Fibroblast of skin of left biceps (primary cell): ENCODE data around the gene KCNK2.
"Not testable (repeated sequence)": the region's sequence is repeated elsewhere in the genome, so short reads cannot be mapped to it uniquely, and the experiment has no call there.

Experiments used
- DNase-seq, 2 experiments: peaks; one replicate each; pipeline ENCODE4 v3.0.0-alpha.2; 2013; ENCODE audit warnings: low read depth in 2 of 2

The KCNK2 gene

DNA sequence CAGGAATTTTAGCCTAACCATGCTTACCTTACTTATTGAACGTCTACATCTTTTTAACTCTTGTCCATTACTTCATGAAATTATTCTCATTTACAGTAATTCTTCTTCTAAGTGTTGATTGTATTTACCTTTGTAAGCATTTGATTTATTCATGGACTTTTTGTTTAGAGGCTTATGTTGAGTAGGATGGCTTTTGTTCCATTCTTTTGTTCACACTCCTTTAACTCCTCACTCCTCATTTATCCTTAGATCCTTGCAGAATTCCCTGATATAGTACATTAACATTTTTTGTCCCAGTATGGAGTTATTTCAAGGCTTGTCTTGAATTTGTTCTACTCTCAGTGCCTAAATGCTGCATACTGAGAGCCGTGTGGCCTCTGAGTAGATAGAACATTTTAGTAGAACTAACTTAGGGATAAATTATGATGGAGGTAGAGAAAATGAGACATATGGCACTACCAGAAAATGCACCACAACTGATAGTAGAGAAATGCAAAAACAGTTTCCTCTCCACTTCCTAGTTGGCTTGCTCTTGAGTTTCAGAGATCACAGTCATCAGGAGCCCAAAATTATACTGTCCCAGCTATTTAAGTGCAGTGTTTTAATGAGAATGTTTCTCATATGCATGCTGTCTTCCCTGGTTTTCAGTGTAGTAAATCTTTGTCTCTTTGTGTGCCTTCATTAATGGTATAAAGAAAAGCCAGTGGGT, 69.5 kb downstream of the KCNK2 start:
- no peak for DNase-seq

DNA sequence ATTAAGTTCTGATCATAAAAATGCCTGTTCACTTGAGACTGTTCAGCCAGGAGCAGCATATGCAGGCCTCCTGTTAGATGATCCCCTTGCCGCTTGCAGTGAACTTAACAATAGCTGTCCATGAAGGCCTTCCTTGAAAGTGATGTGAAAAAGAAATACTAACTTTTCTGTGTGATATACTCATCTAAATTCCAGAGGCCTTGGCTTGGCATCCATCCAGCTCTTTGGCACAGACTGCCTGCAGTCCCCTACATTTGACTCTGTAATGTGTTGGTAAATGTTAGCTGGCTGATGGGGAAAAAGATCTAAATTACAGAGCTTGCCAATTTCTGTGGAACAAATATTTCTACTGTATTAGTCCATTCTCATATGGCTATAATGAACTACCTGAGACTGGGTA, 73.7 kb downstream of the KCNK2 start:
- peak in 1 of 2 experiments; percentile 31 for DNase-seq

DNA sequence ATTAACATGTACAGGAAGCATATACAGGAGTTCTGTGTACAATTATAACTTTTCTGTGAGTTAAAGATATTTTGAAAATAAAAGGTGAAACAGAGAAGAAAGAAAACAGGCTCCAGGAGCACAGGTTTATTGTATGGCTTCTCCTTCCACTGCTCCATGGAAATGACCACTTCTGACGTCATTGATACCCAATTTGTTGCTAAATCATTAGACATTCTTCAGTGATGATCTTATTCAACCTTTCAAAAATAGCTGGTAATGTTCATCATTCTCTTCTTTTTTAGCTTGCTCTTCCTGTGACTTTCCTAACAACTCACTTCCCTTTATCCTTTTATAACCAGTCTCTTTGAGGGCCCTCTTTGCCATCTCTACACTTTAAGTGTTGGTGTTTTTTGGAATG, 77.8 kb downstream of the KCNK2 start:
- peak; percentile 20 to 26 for DNase-seq

DNA sequence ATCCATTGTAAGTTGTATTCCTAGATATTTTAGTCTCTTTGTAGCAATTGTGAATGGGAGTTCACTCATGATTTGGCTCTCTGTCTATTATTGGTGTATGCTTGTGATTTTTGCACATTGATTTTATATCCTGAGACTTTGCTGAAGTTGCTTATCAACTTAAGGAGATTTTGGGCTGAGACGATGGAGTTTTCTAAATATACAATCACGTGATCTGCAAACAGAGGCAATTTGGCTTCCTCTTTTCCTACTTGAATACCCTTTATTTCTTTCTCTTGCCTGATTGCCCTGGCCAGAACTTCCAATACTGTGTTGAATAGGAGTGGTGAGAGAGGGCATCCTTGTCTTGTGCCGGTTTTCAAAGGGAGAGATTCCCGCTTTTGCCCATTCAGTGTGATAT, 80.6 kb downstream of the KCNK2 start:
- not testable (repeated sequence) for DNase-seq

DNA sequence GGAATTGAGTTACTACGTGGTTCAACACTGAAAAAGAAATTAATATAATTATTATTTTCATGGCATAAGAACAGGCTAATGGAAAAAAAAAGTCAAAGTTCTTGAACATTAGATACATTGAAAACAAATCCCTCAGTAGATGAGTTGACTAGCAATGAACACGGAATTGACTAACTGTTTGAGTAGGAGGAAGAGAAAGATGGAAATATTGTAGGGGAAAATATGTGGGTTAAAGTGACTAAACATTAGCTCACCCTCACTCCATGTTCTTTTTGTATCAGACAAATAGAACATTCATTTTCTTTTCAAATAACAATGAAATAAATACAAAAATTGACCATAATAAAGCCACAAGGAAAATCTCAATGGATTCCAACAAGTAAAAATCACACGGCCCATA, 84.3 kb downstream of the KCNK2 start:
- no peak for DNase-seq

DNA sequence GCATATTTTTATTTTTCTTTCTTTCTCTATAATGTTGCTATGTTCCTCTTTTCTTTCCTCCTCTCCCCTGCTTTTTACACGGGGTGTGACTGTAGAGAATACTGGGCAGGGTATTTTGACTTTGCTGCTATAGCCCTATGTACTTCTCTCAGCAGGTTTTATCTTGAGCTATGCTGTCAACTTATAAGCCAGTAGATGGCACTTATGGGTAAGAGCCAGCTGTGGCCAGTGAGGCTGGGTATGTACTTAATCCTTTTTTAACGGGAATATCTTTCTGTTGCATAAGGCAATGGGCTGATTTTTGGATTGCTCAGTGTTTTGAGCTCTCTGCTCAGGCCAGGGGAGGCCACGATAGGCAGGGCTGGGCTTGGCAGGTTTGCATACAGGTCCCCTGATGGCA, 99.0 kb downstream of the KCNK2 start:
- DNase-seq = no peak

DNA sequence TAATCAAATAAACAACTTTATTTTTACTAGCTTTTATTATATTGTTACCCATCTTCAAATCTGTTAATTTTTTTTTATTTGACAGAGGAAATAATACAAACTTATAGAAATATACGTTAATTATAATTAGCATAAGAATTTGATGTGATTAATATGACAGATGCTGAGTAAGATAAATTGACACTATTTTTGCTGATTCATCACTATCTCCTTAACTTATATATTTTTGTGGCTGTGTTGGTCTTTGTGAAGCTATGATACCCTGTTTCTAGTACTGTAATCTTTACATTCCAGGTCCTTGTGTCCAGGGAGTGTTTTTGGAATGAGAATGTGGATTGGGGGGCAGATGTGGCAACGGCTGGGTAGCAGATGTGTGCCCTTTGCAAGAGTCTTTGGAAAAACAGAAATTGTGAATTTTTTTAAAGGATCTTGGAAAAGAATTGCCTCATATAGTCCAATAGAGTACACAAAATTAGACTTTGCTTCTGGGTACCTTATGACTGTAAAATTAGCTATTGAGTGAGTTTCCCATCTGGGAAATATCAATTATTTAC, 102.6 kb downstream of the KCNK2 start:
- DNase-seq = no peak

DNA sequence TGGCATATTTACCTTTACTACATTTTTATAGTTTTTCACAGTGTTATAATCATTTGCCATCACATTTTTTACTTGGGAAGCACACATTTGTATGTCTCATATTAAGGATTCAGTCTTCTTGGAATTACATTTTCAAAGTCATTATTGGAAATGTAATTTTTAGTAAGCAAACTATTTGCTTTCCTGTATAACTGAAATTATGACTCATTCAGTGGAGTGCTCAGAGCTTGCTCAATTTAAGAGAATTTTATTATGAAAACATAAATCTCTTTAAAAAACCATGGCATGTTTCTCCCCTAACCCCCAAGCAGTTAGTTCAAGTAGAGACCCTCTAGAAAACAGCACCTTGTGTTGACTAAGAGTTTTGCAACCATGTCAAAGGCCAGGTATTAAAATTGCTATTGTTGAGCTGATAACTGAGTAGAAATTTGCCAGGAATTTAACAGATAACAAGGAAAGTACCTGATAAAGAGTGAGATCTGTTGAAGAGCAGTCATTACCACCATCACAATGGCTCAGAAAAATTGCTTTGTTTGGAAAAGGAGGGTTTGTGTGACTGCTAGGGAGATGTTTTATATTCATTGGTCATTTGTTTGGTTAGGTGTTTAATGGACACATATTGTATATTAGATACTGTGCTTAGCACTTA, 105.9 kb downstream of the KCNK2 start:
- no peak for DNase-seq

DNA sequence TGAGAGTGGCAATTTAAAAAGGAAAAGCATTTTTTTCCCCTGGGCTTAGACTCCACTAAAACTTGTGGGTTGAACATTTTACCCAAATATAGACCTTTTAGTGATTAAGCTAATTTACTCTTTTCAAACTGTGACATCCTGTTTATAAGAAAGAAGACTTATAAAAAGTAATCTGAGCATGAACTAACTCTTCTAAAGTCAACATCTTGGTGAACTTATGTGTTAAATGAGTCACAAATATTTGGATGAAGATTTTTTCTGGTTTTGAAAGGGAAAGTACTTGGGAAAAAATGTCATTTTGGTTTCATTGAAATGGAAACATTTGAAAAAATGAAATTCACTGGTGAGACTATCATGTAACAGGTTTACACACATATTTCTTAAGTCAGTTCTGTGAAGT, 109.8 kb downstream of the KCNK2 start:
- DNase-seq = peak; percentile 64 to 67

DNA sequence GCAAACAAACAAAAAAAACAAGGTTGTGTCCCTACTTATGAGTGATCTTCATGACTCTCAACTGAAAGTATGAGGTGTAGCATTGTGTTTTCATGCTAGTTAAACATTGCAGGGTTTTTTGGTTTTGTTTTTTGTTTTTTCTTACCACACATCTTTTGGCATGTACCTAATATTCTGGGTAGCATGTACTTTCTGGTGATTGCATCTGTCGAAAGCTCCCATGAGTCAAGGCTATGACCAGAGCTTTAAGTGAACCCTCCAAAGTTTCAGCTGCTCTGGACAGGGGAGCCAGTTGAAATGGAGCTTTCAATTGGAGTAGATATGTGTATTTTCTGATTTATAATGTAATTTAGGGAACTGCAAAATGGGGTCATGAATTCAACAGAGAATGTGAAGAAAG, 115.5 kb downstream of the KCNK2 start:
- no peak for DNase-seq

DNA sequence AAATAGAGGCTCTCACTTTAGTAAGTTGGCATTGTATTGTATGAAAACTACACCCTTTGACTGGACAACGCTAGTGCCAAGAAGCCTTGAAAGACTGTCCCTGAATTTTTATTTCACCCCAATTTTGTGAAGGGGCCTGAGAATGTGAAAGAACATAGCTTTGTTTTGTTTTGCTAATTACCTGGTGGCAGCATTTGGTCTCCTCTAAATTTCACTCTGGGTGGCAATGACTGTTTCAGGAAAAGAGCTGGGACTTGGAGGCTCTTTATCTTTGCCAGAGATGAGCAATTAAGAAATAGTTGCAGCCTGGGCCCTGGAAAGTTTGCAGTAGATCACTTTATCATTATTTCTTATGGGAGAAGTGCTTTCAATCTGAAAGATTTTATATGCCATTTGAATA, 117.6 kb downstream of the KCNK2 start:
- no peak for DNase-seq

DNA sequence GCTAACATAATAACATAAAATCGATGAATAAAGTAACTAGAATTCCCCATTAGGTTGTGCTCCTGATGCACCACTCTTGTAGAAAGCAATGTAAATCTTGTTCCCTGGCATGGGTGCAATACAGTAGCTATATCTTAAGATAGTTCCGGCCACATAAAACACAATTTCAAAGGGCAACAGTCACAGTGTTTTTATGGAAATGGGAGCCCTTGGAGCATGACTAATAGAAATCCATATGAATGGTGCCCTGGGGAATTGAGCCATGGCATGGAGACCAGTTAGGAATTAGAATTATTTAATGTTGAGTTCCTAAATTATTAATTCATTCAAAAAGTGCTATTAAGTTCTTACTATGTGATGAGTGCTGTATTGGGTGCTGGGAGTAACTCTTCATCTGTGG, 118.7 kb downstream of the KCNK2 start:
- DNase-seq = peak; percentile 21 to 26

DNA sequence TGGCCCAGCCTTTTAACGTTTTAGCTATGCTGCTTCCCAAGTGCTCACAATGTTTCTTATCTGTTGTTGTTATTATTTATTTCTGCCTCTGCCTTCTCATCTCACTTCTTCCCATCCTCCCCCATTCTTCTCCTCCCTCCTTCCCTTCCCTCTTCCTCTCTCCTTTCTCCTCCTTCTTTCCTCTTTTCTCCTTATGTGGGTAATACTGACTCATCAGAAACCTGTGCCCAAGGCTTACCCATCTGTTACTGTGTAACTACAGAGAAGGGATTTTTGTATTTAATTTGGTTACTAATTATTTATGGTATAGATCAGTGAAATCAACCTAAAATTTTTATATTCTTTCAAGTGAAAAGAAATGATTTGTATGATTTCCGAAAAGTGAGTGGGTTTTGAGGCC, 120.3 kb downstream of the KCNK2 start:
- no peak for DNase-seq

DNA sequence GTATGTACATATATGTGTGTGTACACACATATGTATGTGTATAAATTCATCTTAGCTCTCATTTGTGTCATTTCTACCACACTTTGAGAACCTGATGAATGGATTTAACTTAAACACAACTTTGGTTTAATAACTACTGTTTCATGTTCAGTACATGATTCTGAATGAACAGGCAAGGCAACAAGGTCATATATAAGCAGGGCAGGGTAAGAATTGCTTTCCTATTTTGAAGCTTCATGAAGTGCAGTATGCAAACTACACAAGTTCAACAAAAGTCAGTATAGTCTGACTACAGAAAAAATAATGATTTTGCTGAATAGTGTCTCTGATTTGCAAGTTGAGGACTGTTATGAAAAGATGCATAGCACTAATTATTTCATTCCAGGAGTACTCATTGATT, 127.6 kb downstream of the KCNK2 start:
- DNase-seq = no peak

DNA sequence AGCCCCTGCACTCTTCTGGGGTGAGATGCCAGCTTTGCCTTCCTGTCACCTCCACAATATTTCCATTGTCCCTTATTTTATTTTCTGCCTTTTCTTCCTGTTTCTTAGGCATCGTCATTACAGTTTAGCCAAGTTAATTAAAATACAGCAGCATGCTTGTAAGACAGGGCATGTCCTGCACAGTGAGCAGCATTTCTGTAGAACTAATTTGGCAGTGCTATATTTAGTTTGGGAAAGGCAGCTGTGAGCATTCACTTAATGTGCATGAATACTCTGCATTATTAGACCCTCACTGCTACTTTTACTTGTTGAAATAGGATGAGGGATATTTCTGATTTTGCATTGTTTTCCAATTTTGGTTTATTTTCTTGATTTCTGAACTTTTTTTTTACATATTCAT, 133.3 kb downstream of the KCNK2 start:
- no peak for DNase-seq

DNA sequence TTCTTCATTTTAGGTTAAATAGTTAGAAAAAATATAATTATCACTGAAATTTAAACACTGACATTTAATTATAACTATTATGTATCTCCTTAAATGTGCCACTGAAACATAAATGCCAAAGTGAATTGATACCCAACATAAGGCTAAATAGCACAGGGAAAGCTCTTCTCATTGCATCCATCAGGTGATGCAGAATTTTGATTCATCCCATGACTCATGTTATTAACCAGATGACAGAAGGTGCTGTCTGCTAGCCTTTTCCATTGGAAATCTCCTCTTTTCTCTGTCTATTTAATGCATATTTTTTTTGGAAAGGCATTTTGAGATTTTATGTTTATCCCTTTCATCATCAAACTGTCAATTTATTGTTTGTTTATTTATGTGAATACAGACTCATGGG, 136.8 kb downstream of the KCNK2 start:
- DNase-seq = no peak

DNA sequence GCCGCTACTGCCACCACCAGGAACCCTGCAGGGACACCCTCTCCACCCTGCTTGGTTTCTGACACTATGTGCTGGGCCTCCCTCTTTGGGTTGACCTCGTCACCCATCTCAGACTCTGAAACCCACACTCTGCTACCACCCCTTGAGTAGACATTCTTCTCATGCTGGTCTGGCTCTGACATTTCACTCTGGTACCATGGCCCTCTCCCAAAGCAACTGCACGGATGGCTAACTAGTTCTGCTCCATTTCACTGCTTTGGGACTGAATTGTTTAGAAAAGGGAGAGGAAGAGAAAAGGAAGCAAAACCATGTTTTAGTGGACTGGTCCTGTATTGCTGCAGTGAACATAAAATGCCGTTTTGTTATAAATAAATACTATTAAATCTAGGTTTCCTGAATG, 137.8 kb downstream of the KCNK2 start:
- no peak for DNase-seq

DNA sequence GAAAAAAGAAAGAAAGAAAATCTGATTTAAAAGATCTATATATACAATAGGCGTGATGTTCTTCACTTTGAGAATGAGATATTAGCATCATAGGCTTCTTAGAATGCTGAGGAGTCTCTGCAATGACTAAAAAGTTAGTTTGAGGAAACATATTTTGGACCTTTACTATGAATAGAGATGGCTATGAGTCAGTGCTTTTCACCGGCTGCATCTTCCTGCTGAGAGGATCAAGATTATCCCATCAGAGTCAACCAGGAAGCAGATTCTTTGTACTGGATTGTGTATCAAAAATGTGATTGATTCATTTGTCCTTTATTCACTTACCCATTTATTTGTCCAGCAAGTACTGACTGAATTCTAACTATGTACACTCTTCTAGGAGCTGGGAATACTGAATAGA, 144.2 kb downstream of the KCNK2 start:
- no peak for DNase-seq

DNA sequence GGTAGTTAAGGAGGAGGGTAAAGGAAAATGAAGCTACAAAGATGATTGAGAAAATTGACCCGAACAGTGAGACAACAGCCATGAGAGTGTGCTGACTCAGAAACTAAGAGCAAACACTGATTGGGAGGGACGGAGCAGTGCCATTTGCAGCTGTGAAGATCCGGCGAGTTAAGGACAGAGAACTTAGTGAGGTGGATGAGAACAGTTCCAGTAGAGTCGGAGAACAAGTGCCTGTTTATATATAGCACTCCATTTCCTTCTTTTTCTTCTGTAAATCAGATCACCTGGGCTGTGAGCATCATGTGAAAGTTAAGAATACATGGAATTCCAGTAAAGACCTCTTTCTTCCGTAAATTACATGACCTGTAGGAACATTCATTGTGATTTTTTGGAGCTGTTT, 145.7 kb downstream of the KCNK2 start:
- DNase-seq = no peak

DNA sequence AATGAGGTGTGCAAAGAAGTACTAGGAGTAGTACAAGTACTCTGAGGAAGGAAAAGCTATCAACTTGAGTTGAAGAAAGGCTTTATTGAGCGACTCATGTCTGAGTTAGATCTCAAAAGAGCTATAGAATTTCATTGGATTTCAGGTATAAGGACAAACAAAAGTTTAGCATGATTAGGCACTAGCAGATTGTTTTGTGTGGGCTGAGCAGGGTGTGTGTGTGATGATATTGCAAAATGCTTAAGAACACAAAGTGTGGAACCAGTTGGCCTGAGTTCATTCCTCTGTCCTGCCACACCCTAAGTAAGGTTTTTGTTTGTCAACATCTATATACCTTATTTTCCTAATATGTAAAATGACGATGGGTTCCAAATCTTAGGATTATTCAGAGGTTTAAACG, 158.9 kb downstream of the KCNK2 start:
- DNase-seq = no peak

DNA sequence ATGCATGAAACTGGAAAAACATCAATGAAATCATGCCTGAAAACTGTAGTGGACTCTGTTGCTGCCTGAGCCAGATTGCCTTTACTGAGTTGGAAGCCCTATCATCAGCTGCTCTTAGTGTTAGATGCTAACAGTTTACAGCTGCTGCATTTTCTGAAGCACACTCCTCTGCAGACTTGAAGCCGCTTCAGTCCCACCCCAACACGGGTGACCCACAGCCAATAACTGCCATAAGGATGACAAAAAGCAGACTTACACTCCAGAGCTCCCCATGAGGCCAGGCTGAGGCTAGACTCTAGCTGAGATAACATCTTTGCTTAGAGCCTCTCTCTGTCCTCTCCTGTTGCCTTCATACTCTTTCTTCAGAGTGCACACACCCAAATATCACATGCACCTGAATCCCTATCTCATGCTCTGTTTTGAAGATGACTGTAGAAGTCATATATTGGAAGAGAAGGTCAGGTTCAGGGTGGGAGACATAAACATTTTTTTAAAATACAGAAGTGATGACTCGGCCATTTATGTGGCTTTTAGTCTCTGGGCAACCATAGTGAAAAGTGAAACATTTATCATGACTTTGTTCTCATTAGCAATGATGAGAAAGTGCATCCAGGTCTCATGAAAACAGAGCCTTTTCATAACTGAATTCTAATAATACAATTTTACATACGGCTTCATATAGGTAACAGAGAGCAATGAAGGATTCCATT, 161.0 kb downstream of the KCNK2 start:
- no peak for DNase-seq

DNA sequence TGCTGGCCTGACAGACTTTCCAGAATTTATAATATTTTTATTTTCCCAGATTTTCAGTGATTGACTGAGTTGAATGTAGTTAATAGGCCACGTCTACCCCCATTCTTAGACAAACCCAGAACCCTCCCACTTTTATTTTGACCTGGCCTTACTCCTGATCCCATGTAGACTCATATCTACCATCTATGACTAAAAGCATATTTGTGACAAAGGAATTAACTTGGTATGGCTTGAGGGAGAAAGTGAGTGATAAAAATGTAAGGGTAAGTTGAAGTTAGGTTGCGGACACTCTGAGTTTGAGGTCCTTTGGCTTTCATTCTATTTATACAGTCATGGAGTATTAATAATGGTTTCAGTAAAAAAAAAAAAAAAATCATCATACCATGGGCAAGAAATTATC, 168.4 kb downstream of the KCNK2 start:
- DNase-seq = no peak

DNA sequence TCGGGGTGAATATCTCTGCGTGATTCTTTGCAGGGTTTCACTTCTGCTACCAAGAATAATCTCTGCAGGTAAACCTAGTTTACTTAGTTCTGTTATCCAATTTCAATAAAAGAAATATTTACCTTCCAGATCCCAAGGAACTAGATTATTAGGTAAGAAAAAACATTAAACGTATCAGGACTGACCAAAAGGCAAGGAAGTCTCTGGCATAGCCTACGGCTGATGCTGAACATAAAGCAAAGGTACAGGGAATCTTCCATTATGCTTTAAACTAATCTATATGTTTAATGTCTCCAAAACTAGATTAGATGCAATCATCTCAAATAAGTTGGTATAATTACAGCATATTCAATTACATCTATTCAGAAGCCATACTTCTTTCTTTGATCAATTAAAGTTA, 168.9 kb downstream of the KCNK2 start:
- no peak for DNase-seq
